Left kidney (tissue), 2 donors: ENCODE measurements around the gene PLAU. TPM values are rescaled to one million over a fixed set of nuclear protein-coding genes. Genes with fewer than 3 reads are reported as not detected.
"Not testable (repeated sequence)": the region's sequence is repeated elsewhere in the genome, so short reads cannot be mapped to it uniquely, and the experiment has no call there.

Experiments
- DNase-seq: peaks from one replicate; pipeline ENCODE4 v3.0.0-alpha.2; 2013
- polyA plus RNA-seq: library from polyadenylated mRNA; unstranded; fragments of 120-200 nt; gene quantifications from one replicate; pipeline ENCODE4 v1.2.1, GENCODE V29; 2013; ENCODE audit not compliant: insufficient read length

PLAU gene
- polyA plus RNA-seq, 1 donor, result 16.1 TPM

DNA sequence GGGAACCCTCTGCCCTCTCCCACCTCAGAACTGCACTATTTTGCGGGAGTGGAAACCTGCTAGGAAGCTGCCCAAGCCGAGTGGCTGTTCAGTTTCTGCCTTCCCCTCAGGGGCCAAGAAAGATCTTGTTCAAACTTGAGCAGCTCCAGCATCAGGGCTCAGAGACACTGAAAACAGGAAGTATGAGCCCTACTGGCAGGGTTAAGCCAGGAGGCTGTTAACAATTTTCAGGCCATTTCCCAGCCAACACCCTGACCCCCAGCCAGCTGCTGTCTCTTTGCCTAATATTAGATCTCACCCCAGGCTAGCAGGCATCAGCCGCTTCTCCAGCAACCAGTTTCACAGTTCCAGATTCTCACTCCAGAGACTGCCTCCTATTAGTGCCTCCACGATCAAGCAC, 9.2 kb downstream of the PLAU start:
- no peak for DNase-seq

DNA sequence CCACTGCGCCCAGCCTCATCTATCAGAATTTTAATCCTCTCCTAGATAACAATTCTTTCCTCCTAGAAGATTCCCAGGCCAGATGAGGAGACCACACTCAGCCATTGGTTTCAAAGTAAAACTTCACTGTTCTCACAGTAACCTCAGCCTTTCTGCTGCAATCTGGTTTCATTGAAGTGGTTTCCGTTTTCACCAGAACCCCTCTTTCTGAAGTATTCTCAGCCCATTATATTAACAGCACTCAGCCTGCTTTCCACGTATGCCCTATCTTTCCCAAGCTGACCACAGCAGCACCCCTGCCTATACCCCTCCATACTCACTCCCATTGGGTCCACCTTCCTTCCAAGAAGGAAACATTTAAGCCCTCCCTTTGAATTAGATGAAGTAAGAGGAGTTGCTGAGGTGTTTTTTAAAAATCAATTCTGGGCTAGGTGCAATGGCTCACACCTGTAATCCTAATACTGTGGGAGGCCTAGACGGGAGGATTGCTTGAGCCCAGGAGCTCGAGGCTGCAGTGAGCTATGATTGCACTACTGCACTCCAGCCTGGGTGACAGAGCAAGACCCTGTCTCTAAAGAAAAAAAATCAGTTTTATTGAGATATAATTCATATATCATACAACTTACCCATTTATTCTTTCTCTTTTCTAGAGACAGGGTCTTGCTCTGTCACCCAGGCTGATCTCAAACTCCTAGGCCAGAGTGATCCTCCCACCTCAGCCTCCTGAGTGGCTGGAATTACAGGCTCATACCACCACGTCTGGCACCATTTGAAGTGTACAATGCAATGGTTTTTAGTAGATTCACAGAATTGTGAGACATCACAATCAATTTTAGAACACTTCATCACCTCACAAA, 11.3 kb downstream of the PLAU start:
- no peak for DNase-seq

DNA sequence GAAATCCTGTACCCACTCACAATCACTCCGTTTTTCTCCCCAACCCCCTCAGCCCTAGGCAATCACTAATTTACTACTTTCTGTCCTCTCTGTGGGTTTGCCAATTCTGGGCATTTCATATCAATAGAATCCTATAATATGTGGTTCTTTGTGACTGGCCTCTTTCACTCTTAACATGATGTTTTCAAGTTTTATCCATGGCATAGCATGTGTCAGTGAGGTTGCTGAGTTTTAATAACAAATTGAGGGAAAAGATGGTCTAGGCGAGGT, 11.9 kb downstream of the PLAU start:
- no peak for DNase-seq

DNA sequence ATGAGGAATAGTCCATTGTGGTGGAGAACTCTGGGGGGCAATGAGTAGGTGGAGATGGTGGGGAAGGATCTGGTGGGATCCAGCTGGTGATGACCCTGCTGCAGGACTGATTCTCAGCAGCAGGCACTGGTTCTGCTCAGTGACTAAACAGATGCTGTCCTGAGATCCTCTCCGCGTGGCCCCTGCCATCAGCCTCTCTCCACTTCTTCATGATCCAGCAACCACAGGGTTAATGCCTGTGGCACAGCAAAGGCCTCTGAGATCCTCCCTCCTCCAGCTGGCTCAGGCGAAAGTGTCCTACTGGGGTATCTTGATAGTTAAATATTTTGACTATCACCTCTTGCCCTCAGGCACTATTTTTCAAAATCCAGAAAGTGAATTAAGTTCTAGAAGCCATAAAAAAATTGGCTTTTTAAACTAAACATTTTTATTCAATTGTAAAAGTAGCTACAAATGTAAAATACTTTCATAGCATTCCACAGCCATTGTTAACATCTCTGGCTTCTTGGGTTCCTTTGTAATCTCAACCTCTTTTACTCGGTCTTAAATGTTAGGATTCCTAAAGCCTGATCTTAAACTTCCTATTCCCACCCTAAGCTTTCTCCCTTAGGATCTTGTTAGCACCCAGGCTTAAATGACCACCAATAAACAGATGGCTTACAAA, 13.1 kb downstream of the PLAU start:
- DNase-seq, result no peak

- DNase-seq, result no peak
Observed at GRCh38 chr10:73924935-73925334, 14.0 kb downstream of the PLAU start.

GRCh38 chr10:73925539-73925938, 14.6 kb downstream of the PLAU start:
- no peak for DNase-seq

GRCh38 chr10:73926152-73926764, 15.3 kb downstream of the PLAU start:
- DNase-seq, result no peak

DNA sequence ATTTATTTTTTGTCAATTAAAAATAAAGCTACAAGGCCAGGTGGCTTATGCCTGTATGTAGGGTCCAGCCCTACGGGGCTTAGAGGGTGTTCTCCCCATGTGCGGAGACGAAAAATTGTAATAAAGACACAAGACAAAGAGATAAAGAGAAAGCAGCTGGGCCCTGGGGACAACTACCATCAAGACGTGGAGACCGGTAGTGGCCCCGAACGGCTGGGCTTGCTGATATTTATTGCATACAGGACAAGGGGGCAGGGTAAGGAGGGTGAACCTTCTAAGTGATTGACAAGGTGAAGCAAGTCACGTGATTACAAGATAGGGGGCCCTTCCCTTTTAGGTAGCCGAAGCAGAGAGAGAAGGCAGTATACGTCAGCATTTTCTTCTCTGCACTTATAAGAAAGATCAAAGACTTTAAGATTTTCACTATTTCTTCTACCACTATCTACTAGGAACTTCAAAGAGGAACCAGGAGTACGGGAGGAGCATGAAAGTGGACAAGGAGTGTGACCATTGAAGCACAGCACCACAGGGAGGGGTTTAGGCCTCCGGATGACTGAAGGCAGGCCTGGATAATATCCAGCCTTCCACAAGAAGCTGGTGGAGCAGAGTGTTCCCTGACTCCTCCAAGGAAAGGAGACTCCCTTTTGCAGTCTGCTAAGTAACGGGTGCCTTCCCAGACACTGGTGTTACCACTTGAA, 19.8 kb downstream of the PLAU start:
- DNase-seq, result not testable (repeated sequence)

DNA sequence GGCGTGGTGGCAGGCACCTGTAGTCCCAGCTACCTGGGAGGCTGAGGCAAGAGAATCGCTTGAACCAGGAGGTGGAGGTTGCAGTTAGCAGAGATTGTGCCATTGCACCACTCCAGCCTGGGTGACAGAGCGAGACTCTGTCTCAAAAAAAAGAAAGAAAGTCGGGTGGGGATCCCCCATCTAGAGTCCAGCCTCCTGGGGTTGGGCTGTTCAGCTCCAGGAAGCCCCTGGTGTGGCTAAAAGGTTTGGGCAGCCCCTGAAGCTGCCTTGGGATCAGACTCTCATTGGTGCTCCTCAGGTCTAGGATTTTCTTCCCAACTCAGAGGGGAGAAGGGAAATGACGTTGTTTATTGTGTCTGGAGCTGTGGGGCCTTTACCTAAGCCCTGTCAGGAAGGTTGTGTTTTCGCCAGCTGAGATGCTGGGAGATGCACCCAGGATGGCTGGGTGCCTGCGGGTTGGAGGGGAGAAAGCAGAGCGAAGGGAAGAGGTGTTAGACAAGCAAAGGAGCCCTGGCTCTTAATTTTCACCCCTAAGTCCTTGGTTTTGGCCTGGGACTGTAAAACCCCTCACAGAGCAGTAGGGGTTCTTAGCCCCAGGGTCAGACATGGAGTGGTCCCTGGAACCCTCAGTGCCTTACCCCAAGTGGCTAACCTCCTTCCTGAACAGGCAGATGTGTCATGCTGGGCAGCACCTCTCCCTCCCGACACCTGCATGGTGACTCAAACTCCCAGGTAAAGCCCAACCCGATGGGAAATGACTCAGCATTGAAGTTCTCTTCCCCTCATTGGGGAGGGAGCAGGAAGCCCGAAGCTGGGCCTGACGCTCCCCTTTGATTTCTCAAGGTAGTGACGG, 21.1 kb downstream of the PLAU start:
- no peak for DNase-seq

GRCh38 chr10:73932620-73933112, 21.7 kb downstream of the PLAU start:
- DNase-seq, result no peak

- no peak for DNase-seq
Observed at GRCh38 chr10:73934074-73934473, 23.1 kb downstream of the PLAU start.

- DNase-seq, result no peak
Observed at GRCh38 chr10:73935895-73936294, 25.0 kb downstream of the PLAU start.

DNA sequence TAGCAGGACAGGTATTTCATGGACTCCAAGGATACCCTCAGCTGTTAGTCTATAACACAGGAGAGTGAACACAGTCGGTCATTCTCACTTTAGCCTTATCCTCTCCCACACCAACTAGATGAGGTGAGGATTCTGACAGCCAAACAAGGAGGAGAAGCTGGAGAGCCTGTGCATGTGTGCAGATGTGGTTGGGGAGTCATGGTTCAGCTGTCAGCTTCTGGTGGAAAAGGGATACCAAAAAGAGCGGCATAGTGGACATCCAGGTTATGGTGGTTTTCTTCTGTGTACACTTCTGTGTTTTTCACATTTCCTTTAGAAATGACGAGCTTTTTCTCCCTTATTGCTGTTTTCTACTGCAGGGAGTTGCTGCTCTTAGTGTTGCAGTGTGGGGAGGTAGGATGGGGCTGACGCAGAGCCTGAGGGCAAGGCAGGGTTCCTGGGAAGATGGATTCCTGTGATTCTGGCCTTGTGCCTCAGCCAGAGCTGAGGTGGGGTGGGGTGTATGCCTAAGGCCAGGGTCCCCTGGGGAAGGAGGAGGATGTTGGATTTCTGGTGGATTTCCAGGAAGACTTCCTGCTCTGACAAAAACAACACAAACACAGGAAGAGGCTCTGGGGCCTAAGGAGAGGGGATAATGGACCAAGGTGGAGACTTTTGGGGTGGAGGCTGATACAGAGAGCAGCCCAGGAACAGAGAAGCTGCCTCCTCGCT, 26.6 kb downstream of the PLAU start:
- no peak for DNase-seq

- peak; percentile 77 for DNase-seq
Observed at GRCh38 chr10:73940634-73941221, 29.8 kb downstream of the PLAU start.

DNA sequence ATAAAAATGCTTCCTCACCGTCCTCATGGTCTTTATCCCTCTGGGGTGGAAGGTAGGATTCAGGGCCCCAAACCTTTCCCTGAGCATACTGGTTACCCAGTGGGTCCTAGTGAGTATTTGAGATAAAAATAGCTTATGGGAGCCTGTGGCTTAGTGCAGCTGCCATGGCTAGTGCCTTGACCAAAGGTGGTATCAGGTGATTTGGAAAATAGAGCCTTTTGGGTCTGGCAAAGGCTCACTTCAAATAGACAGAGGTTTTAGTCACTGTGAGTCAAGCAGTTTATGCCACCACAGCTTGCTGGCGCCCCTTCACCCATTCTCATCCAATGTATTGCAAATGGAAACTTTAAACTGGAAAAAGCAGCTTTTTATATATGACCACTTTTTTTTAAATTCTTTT, 30.4 kb downstream of the PLAU start:
- no peak for DNase-seq

- no peak for DNase-seq
Observed at GRCh38 chr10:73944356-73945100, 33.6 kb downstream of the PLAU start.

- DNase-seq, result no peak
Observed at GRCh38 chr10:73946253-73947145, 35.6 kb downstream of the PLAU start.

- DNase-seq, result no peak
Observed at GRCh38 chr10:73948947-73949633, 38.2 kb downstream of the PLAU start.
